H9 (cell line): ENCODE measurements around the gene SELPLG. TPM values are rescaled to one million over a fixed set of nuclear protein-coding genes. Genes with fewer than 3 reads are reported as not detected.

ENCODE experiments used
- DNase-seq: peaks from one replicate; pipeline ENCODE4 v3.0.0-alpha.2; 2017
- H2AFZ ChIP-seq: one replicate; pipeline ENCODE4 v1.6.1; 2013; ENCODE audit warnings: mild to moderate bottlenecking, low read length, control low read depth, moderate library complexity
- H2AK5ac ChIP-seq: 2 replicates; pipeline ENCODE4 v1.6.1; 2013; ENCODE audit warnings: low read length, control low read depth, mixed read lengths; ENCODE audit not compliant: insufficient read length
- H2BK120ac ChIP-seq: one replicate; pipeline ENCODE4 v1.6.1; 2013; ENCODE audit warnings: low read depth, mild to moderate bottlenecking, low read length, control low read depth, inconsistent platforms; ENCODE audit not compliant: poor library complexity, severe bottlenecking
- H2BK12ac ChIP-seq: 2 replicates; pipeline ENCODE4 v1.6.1; 2013; ENCODE audit warnings: low read length, control low read depth, mixed read lengths, low read depth; ENCODE audit not compliant: insufficient read length
- H2BK15ac ChIP-seq: 2 replicates; pipeline ENCODE4 v1.6.1; 2013; ENCODE audit warnings: low read depth, low read length, control low read depth
- H2BK20ac ChIP-seq: one replicate; pipeline ENCODE4 v1.6.1; 2013; ENCODE audit warnings: low read depth, mild to moderate bottlenecking, low read length, control low read depth, inconsistent platforms; ENCODE audit not compliant: poor library complexity, severe bottlenecking
- H2BK5ac ChIP-seq: 2 replicates; pipeline ENCODE4 v1.6.1; 2013; ENCODE audit warnings: low read length, control low read depth, mixed read lengths; ENCODE audit not compliant: insufficient read length
- H3K14ac ChIP-seq: 2 replicates; pipeline ENCODE4 v1.6.1; 2013; ENCODE audit warnings: low read length, control low read depth; ENCODE audit not compliant: insufficient read depth
- H3K18ac ChIP-seq: 2 replicates; pipeline ENCODE4 v1.6.1; 2013; ENCODE audit warnings: low read depth, mild to moderate bottlenecking, mixed read lengths, low read length, control low read depth; ENCODE audit not compliant: insufficient read length
- H3K23ac ChIP-seq: 2 replicates; pipeline ENCODE4 v1.6.1; 2013; ENCODE audit warnings: low read length, control low read depth, mixed read lengths, low read depth; ENCODE audit not compliant: insufficient read length
- H3K23me2 ChIP-seq: 2 replicates; pipeline ENCODE4 v1.6.1; 2013; ENCODE audit warnings: low read depth, mild to moderate bottlenecking, mixed read lengths, low read length, control low read depth; ENCODE audit not compliant: insufficient read length, poor library complexity, severe bottlenecking
- H3K27ac ChIP-seq: 2 replicates; pipeline ENCODE4 v1.5.1; 2013; ENCODE audit warnings: low read length, control low read depth, mixed read lengths, low read depth; ENCODE audit not compliant: insufficient read length
- H3K27me3 ChIP-seq: 2 replicates; pipeline ENCODE4 v1.6.1; 2013; ENCODE audit warnings: low read length, control low read depth, inconsistent platforms; ENCODE audit not compliant: insufficient read depth
- H3K4ac ChIP-seq: 2 replicates; pipeline ENCODE4 v1.6.1; 2013; ENCODE audit warnings: low read depth, mild to moderate bottlenecking, control low read depth, inconsistent platforms, low read length, moderate library complexity
- H3K4me1 ChIP-seq: 2 replicates; pipeline ENCODE4 v1.6.1; 2013; ENCODE audit warnings: low read length, control low read depth, inconsistent platforms; ENCODE audit not compliant: insufficient read depth
- H3K4me2 ChIP-seq: 2 replicates; pipeline ENCODE4 v1.6.1; 2013; ENCODE audit warnings: low read length, control low read depth, mixed read lengths; ENCODE audit not compliant: insufficient read length, insufficient read depth
- H3K56ac ChIP-seq: 2 replicates; pipeline ENCODE4 v1.6.1; 2013; ENCODE audit warnings: low read depth, mild to moderate bottlenecking, mixed read lengths, low read length, control low read depth; ENCODE audit not compliant: insufficient read length
- H3K79me1 ChIP-seq: 2 replicates; pipeline ENCODE4 v1.6.1; 2013; ENCODE audit warnings: low read depth, mild to moderate bottlenecking, moderate library complexity, low read length, control low read depth, inconsistent platforms; ENCODE audit not compliant: insufficient read depth, poor library complexity, severe bottlenecking
- H3K79me2 ChIP-seq: 2 replicates; pipeline ENCODE4 v1.6.1; 2013; ENCODE audit warnings: low read length, control low read depth, inconsistent platforms; ENCODE audit not compliant: insufficient read depth
- H3K9ac ChIP-seq: 2 replicates; pipeline ENCODE4 v1.6.1; 2013; ENCODE audit warnings: low read length, control low read depth, mixed read lengths; ENCODE audit not compliant: insufficient read length; ENCODE audit errors: extremely low read depth
- H3K9me3 ChIP-seq: one replicate; pipeline ENCODE4 v1.6.1; 2013; ENCODE audit warnings: low read depth, low read length, inconsistent platforms; ENCODE audit not compliant: control insufficient read depth
- H3T11ph ChIP-seq: one replicate; pipeline ENCODE4 v1.6.1; 2013; ENCODE audit warnings: mild to moderate bottlenecking, low read length, control low read depth, inconsistent platforms
- H4K20me1 ChIP-seq: one replicate; pipeline ENCODE4 v1.6.1; 2013; ENCODE audit not compliant: control insufficient read depth, insufficient read length, insufficient read depth
- H4K5ac ChIP-seq: 2 replicates; pipeline ENCODE4 v1.6.1; 2013; ENCODE audit warnings: low read depth, mild to moderate bottlenecking, mixed read lengths, low read length, control low read depth; ENCODE audit not compliant: insufficient read length
- H4K8ac ChIP-seq: replicated peaks from 2 replicates; pipeline ENCODE4 v1.6.1; 2013; ENCODE audit warnings: low read length, control low read depth, mixed read lengths, low read depth; ENCODE audit not compliant: insufficient read length
- H4K91ac ChIP-seq: 2 replicates; pipeline ENCODE4 v1.6.1; 2013; ENCODE audit warnings: low read depth, mild to moderate bottlenecking, moderate library complexity, mixed read lengths, low read length, control low read depth; ENCODE audit not compliant: insufficient read length
- H3K27ac Mint-ChIP-seq, 3 experiments: 2 replicates in 2 of 3; 3 replicates in 1 of 3; pipeline ENCODE4 v1.8.0; 2020 to 2021; ENCODE audit warnings: mixed read lengths in 3 of 3, mild to moderate bottlenecking in 1 of 3, moderate library complexity in 1 of 3
- H3K27me3 Mint-ChIP-seq: 2 replicates; pipeline ENCODE4 v1.8.0; 2021; ENCODE audit warnings: low read depth, mild to moderate bottlenecking, moderate library complexity, mixed read lengths
- H3K36me3 Mint-ChIP-seq, 3 experiments: 2 replicates in 2 of 3; 3 replicates in 1 of 3; pipeline ENCODE4 v1.8.0; 2020 to 2021; ENCODE audit warnings: low read depth in 3 of 3, mixed read lengths in 3 of 3; ENCODE audit not compliant: insufficient read depth in 1 of 3
- H3K4me1 Mint-ChIP-seq, 2 experiments: 2 replicates each; pipeline ENCODE4 v1.8.0; 2020; ENCODE audit warnings: mixed read lengths in 2 of 2
- H3K4me3 Mint-ChIP-seq, 2 experiments: 2 replicates in 1 of 2; 3 replicates in 1 of 2; pipeline ENCODE4 v1.8.0; 2020 to 2021; ENCODE audit warnings: mild to moderate bottlenecking in 2 of 2, mixed read lengths in 2 of 2, moderate library complexity in 1 of 2
- H3K9me3 Mint-ChIP-seq, 2 experiments: 2 replicates in 1 of 2; 3 replicates in 1 of 2; pipeline ENCODE4 v1.8.0; 2020; ENCODE audit warnings: mild to moderate bottlenecking in 2 of 2, mixed read lengths in 2 of 2, moderate library complexity in 1 of 2
- CTCF ChIP-seq: fragments of 200-600 bp; sonication (generic); conservative IDR thresholded peaks from 3 replicates; pipeline ENCODE4 v1.8.0; 2021; ENCODE audit warnings: antibody characterized with exemption, mild to moderate bottlenecking
- WGBS: extraction: QIAGEN DNeasy Blood & Tissue Kit; methylation state at CpG from one replicate; pipeline ENCODE4 v1.1.7; 2013; ENCODE audit warnings: missing lambda C conversion rate, low lambda C conversion rate, mixed read lengths; ENCODE audit not compliant: insufficient read length; ENCODE audit errors: extremely low coverage; 5-methylcytosine and 5-hydroxymethylcytosine counted together
- total RNA-seq: library from RNA; stranded (reverse); gene quantifications from 2 replicates; pipeline ENCODE4 v1.2.1, GENCODE V29; 2021

Gene SELPLG
- total RNA-seq, 1 experiment from 2014 or later: 0.15 TPM

- peak; percentile 73 for DNase-seq
- no peak overlapping the region for H2BK5ac ChIP-seq
- H2BK20ac ChIP-seq: no peak overlapping the region
- no peaks in the 10 kb centered on the region for H3K23me2 ChIP-seq
- no CpG with 5 or more reads among the region's 4 CpGs for WGBS
- H4K20me1 ChIP-seq: peaks cover 2% of the 10 kb centered on the region
- no peak overlapping the region for H3K9ac ChIP-seq
- no peak overlapping the region for H3K4ac ChIP-seq
- Mint-ChIP-seq H3K4me1 (peaks cover 30 to 34% of the 10 kb centered on the region in 2 experiments), H3K27me3 (no peaks in the 10 kb centered on the region), H3K36me3 (peaks cover 0 to 2% (median 0%) of the 10 kb centered on the region in 3 experiments; a peak in 2 of 7 replicates), H3K9me3 (no peaks in the 10 kb centered on the region; a peak in 2 of 5 replicates), H3K4me3 (no peak overlapping the region; a peak in 1 of 5 replicates), H3K27ac (peak overlapping the region in 1 of 3 experiments; percentile 94; a peak in 2 of 7 replicates)
- H2AK5ac ChIP-seq: no peak overlapping the region
- no peaks in the 10 kb centered on the region for H3K79me2 ChIP-seq
- no peak overlapping the region for H2BK12ac ChIP-seq
- H3K79me1 ChIP-seq: no peaks in the 10 kb centered on the region
- no peak overlapping the region for H4K5ac ChIP-seq
- no peaks in the 10 kb centered on the region for H3K9me3 ChIP-seq
- H3K27me3 ChIP-seq: no peaks in the 10 kb centered on the region
- no peak overlapping the region for H2AFZ ChIP-seq
- peak overlapping the region; percentile 62; the same call in 1 of the 2 replicates for H3K14ac ChIP-seq
- TF ChIP-seq CTCF: no peak
- H3K4me1 ChIP-seq: peaks cover 3% of the 10 kb centered on the region; the same call in 1 of the 2 replicates
- no peak overlapping the region for H3K4me2 ChIP-seq
- H3K56ac ChIP-seq: no peak overlapping the region
- peak overlapping the region; percentile 45 for H3K18ac ChIP-seq
- no peak overlapping the region for H4K91ac ChIP-seq
- no peak overlapping the region for H3K27ac ChIP-seq
- H3K23ac ChIP-seq: no peak overlapping the region
- no peak overlapping the region; the same call in 1 of the 2 replicates for H2BK15ac ChIP-seq
- no peak overlapping the region for H2BK120ac ChIP-seq
- H4K8ac ChIP-seq: peak overlapping the region; percentile 29
- no peak overlapping the region for H3T11ph ChIP-seq
These were observed 11.3 kb downstream of the SELPLG start for GRCh38 chr12:108622421-108622820.
